Prostate gland (tissue), 2 donors: Measurements from ENCODE around the gene HS6ST2.

Experiments
- POLR2A ChIP-seq: fragments of 450-650 bp; IDR thresholded peaks from one replicate; pipeline ENCODE4 v1.6.1; 2016; ENCODE audit warnings: antibody characterized with exemption, mild to moderate bottlenecking
- POLR2AphosphoS5 ChIP-seq: sonication (generic); formaldehyde crosslinking; IDR thresholded peaks from one replicate; pipeline ENCODE4 v1.6.1; 2017; ENCODE audit warnings: antibody characterized with exemption
- TF ChIP-seq, protein P1 (sequence below), 4 experiments: fragments of 200-600 bp in 2 of 4; fragments of 450-650 bp in 2 of 4; sonication (generic) in 2 of 4; IDR thresholded peaks; 1 replicate in 3 of 4; 2 replicates in 1 of 4; pipeline ENCODE4 v1.5.1; 2016 to 2019; ENCODE audit warnings: antibody characterized with exemption in 4 of 4, mild to moderate bottlenecking in 2 of 4, moderate library complexity in 2 of 4

- TF ChIP-seq, protein P1, sequence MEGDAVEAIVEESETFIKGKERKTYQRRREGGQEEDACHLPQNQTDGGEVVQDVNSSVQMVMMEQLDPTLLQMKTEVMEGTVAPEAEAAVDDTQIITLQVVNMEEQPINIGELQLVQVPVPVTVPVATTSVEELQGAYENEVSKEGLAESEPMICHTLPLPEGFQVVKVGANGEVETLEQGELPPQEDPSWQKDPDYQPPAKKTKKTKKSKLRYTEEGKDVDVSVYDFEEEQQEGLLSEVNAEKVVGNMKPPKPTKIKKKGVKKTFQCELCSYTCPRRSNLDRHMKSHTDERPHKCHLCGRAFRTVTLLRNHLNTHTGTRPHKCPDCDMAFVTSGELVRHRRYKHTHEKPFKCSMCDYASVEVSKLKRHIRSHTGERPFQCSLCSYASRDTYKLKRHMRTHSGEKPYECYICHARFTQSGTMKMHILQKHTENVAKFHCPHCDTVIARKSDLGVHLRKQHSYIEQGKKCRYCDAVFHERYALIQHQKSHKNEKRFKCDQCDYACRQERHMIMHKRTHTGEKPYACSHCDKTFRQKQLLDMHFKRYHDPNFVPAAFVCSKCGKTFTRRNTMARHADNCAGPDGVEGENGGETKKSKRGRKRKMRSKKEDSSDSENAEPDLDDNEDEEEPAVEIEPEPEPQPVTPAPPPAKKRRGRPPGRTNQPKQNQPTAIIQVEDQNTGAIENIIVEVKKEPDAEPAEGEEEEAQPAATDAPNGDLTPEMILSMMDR (IDR thresholded peaks at IDR 0.05): no peak
- TF ChIP-seq POLR2AphosphoS5 (no peak), POLR2A (no peak)
Observed at GRCh38 chrX:132634521-132634920, 323.9 kb downstream of the HS6ST2 start.
